Neural progenitor cell (in vitro differentiated cells): Measurements from ENCODE around the gene FSTL4.

ENCODE experiments used
- CTCF ChIP-seq: fragments of 200-600 bp; sonication (generic); IDR thresholded peaks from 2 replicates; pipeline ENCODE4 v1.5.1; 2017; ENCODE audit warnings: antibody characterized with exemption, mild to moderate bottlenecking
- EZH2phosphoT487 ChIP-seq: fragments of 200-600 bp; sonication (generic); IDR thresholded peaks from 2 replicates; pipeline ENCODE4 v1.6.1; 2017; ENCODE audit warnings: antibody characterized with exemption

DNA sequence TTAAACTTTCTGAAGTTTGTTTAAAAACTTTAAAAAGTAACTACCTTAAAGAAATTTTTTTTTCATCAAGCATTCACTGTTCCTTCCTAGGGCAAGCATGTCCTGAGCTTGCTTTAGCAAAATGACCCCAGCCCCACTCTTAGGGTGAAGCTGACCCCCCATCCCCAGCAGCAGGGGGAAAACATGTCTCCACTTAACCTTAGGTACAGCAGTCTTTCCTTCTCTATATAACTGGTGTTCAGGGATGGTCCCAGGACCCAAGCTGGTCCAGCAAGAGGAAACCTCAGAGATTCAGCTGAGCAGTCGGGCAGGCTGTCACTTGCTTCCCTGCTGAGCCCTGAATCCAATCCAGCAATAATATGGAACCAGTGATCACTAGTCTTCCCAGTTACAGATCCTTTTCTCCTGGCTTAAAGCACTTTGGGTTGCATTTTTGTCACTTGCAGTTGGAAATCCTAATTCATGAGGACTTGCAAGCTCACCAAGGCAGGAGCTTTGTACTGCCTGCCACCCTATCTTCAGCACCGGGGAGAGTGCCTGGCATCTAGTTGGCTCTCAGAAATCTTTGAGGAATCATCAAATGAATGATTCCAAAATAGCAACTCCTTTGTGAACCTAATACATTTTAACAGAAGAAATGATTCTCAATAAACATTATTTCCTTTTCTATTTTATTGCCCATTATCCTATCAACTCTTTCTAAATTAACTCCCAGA lies 91.2 kb downstream of the FSTL4 start:
- TF ChIP-seq CTCF (no peak), EZH2phosphoT487 (no peak)
